ENCODE data around the gene PHF20.
"Not testable (repeated sequence)": the region's sequence is repeated elsewhere in the genome, so short reads cannot be mapped to it uniquely, and the experiment has no call there.

Gene PHF20

GRCh38 chr20:35839904-35840303, 68.1 kb downstream of the PHF20 start:
- no peak for DNase-seq (ENCODE audit: low spot score)

- no peak for DNase-seq (ENCODE audit: low spot score)
Observed at GRCh38 chr20:35840421-35840820, 68.6 kb downstream of the PHF20 start.

- no peak for DNase-seq (ENCODE audit: low spot score)
Observed at GRCh38 chr20:35842361-35842760, 70.5 kb downstream of the PHF20 start.

- DNase-seq (ENCODE audit: low spot score): not testable (repeated sequence)
Observed at GRCh38 chr20:35843894-35844293, 72.1 kb downstream of the PHF20 start.

GRCh38 chr20:35845561-35845960, 73.7 kb downstream of the PHF20 start:
- DNase-seq (ENCODE audit: low spot score): peak; percentile 6

GRCh38 chr20:35849706-35850105, 77.9 kb downstream of the PHF20 start:
- no peak for DNase-seq (ENCODE audit: low spot score)

GRCh38 chr20:35851659-35852058, 79.8 kb downstream of the PHF20 start:
- DNase-seq (ENCODE audit: low spot score): not testable (repeated sequence)

GRCh38 chr20:35854713-35855348, 83.0 kb downstream of the PHF20 start:
- DNase-seq (ENCODE audit: low spot score): no peak

GRCh38 chr20:35855641-35856040, 83.8 kb downstream of the PHF20 start:
- DNase-seq (ENCODE audit: low spot score): not testable (repeated sequence)

GRCh38 chr20:35856866-35857265, 85.1 kb downstream of the PHF20 start:
- DNase-seq (ENCODE audit: low spot score): no peak

GRCh38 chr20:35866418-35867202, 94.8 kb downstream of the PHF20 start:
- DNase-seq (ENCODE audit: low spot score): no peak

GRCh38 chr20:35870541-35871258, 98.9 kb downstream of the PHF20 start:
- no peak for DNase-seq (ENCODE audit: low spot score)

GRCh38 chr20:35871259-35871771, 99.5 kb downstream of the PHF20 start:
- no peak for DNase-seq (ENCODE audit: low spot score)

GRCh38 chr20:35876033-35876320, 104.2 kb downstream of the PHF20 start:
- DNase-seq (ENCODE audit: low spot score): no peak

- peak; percentile 12 for DNase-seq (ENCODE audit: low spot score)
Observed at GRCh38 chr20:35877611-35878010, 105.8 kb downstream of the PHF20 start.

GRCh38 chr20:35878113-35878625, 106.4 kb downstream of the PHF20 start:
- no peak for DNase-seq (ENCODE audit: low spot score)

GRCh38 chr20:35881676-35882075, 109.9 kb downstream of the PHF20 start:
- no peak for DNase-seq (ENCODE audit: low spot score)

GRCh38 chr20:35882427-35883161, 110.8 kb downstream of the PHF20 start:
- DNase-seq (ENCODE audit: low spot score): peak; percentile 11

GRCh38 chr20:35883336-35883777, 111.5 kb downstream of the PHF20 start:
- DNase-seq (ENCODE audit: low spot score): peak; percentile 57

- peak; percentile 99 for DNase-seq (ENCODE audit: low spot score)
Observed at GRCh38 chr20:35883778-35884540, 112.1 kb downstream of the PHF20 start.

- DNase-seq (ENCODE audit: low spot score): no peak
Observed at GRCh38 chr20:35884541-35884865, 112.7 kb downstream of the PHF20 start.
